ENCODE measurements around the gene BYSL. TPM values are rescaled to one million over a fixed set of nuclear protein-coding genes. Genes with fewer than 3 reads are reported as not detected.
A peak's percentile ranks its signal among the peaks of the same experiment; 100 is the strongest.

Gene BYSL
- total and polyA plus RNA-seq, 9 of the 15 experiments (the other 6 are each of a cell fraction or from before 2014, with no cell fraction given) = 22.2 to 92.3 (median 53.4) TPM

DNA sequence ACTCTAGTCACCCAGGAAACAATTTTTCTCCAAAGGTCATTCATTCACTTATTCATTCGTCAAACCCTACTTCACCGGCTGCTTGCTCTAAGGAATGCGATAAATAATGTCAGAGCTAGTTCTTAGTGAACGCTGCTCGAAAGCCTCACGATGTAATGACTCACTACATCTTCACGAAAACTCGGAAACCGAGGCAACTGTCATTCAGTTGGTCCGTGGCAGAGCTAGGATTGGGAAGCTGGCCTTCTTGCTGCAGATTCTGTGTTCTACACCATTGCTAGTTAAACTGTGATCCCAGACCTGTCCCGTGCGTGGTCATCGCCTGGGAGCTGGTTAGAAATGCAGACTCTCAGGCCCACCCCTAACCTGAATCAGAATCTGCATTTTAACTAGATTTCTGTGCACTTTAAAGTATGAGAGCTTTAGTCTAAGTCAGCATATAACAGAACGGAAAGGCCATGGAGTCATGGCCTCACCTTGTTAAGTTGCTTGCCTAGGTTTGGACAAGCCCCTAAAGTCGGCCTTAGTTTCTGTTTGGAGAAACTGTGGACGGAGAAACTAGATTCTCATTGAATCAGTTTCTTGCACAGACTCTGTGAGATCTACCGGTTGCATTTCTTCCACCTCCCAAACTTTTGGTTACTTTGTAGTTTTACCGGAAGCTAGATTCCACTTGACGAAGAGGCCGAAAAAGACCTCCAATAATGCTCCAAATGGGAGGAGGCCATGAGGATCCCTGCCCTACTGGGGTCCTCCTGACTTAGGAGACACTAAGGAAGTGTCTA is 21.0 kb downstream of the BYSL start (continued):
- TF ChIP-seq, protein P1, sequence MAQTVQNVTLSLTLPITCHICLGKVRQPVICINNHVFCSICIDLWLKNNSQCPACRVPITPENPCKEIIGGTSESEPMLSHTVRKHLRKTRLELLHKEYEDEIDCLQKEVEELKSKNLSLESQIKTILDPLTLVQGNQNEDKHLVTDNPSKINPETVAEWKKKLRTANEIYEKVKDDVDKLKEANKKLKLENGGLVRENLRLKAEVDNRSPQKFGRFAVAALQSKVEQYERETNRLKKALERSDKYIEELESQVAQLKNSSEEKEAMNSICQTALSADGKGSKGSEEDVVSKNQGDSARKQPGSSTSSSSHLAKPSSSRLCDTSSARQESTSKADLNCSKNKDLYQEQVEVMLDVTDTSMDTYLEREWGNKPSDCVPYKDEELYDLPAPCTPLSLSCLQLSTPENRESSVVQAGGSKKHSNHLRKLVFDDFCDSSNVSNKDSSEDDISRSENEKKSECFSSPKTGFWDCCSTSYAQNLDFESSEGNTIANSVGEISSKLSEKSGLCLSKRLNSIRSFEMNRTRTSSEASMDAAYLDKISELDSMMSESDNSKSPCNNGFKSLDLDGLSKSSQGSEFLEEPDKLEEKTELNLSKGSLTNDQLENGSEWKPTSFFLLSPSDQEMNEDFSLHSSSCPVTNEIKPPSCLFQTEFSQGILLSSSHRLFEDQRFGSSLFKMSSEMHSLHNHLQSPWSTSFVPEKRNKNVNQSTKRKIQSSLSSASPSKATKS (CRISPR knock-in tag; IDR thresholded peaks at IDR 0.05) = no peak
- TF ChIP-seq PHB (CRISPR knock-in tag; IDR thresholded peaks at IDR 0.05) (no peak), GABPA (tag; conservative IDR thresholded peaks at IDR 0.05; ENCODE audit: low read depth) (peak; percentile 65; the same call in 1 of the 2 replicates), ZNF408 (CRISPR knock-in tag; IDR thresholded peaks at IDR 0.05; ENCODE audit: low read depth) (no peak), ZBTB17 (CRISPR knock-in tag; IDR thresholded peaks at IDR 0.05) (peak; percentile 25), FOXM1 (IDR thresholded peaks at IDR 0.05; ENCODE audit: low read depth) (peak; percentile 36; the same call in 1 of the 2 replicates), FOXM1 (CRISPR knock-in tag; IDR thresholded peaks at IDR 0.05; ENCODE audit: low read depth) (no peak), POLR2G (IDR thresholded peaks at IDR 0.05; ENCODE audit: low read depth, low read length) (no peak), CHD1 (IDR thresholded peaks at IDR 0.05; ENCODE audit: low read length) (peak; percentile 67), TCF7L2 (IDR thresholded peaks at IDR 0.05; ENCODE audit: low read depth, low read length) (no peak), USF1 (CRISPR knock-in tag; IDR thresholded peaks at IDR 0.05) (0 out of 2 replicates have a peak, but pooled peaks have one; percentile 16), ETS2 (tag; IDR thresholded peaks at IDR 0.05; ENCODE audit: borderline replicate concordance, poor library complexity, severe bottlenecking) (no peak), SUPT5H (IDR thresholded peaks at IDR 0.05) (peak; percentile 15; the same call in 1 of the 2 replicates), SPI1 (IDR thresholded peaks at IDR 0.05; ENCODE audit: borderline replicate concordance, low read depth, low read length) (no peak), KDM1A (IDR thresholded peaks at IDR 0.05) (0 out of 4 replicates have a peak, but pooled peaks of 1 of the 2 experiments have one; percentile 8), KLF13 (tag; IDR thresholded peaks at IDR 0.05; ENCODE audit: borderline replicate concordance, low read depth) (no peak), POLR2B (IDR thresholded peaks at IDR 0.05; ENCODE audit: low read depth, partially characterized antibody) (peak; percentile 47), SP2 (IDR thresholded peaks at IDR 0.05; ENCODE audit: extremely low read depth, low read depth, low read length, poor library complexity, severe bottlenecking) (no peak), CCNT2 (IDR thresholded peaks at IDR 0.05; ENCODE audit: borderline replicate concordance, extremely low read depth, insufficient read length, low read depth, low read length) (no peak), POLR2A (conservative IDR thresholded peaks at IDR 0.05) (peak; percentile 36), ZC3H11A (IDR thresholded peaks at IDR 0.05; ENCODE audit: low read depth, low read length) (no peak), GATAD2A (IDR thresholded peaks at IDR 0.05) (0 out of 2 replicates have a peak, but pooled peaks have one; percentile 34), ZNF165 (CRISPR knock-in tag; IDR thresholded peaks at IDR 0.05; ENCODE audit: borderline replicate concordance) (0 out of 2 replicates have a peak, but pooled peaks have one; percentile 84), HDAC3 (IDR thresholded peaks at IDR 0.05; ENCODE audit: borderline replicate concordance, partially characterized antibody) (no peak)
- TF ChIP-seq, protein P2, sequence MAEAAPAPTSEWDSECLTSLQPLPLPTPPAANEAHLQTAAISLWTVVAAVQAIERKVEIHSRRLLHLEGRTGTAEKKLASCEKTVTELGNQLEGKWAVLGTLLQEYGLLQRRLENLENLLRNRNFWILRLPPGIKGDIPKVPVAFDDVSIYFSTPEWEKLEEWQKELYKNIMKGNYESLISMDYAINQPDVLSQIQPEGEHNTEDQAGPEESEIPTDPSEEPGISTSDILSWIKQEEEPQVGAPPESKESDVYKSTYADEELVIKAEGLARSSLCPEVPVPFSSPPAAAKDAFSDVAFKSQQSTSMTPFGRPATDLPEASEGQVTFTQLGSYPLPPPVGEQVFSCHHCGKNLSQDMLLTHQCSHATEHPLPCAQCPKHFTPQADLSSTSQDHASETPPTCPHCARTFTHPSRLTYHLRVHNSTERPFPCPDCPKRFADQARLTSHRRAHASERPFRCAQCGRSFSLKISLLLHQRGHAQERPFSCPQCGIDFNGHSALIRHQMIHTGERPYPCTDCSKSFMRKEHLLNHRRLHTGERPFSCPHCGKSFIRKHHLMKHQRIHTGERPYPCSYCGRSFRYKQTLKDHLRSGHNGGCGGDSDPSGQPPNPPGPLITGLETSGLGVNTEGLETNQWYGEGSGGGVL (CRISPR knock-in tag; IDR thresholded peaks at IDR 0.05) = no peak; the same call in 1 of the 2 replicates
